Measurements from ENCODE around the gene PSMB2.

PSMB2 gene

GRCh38 chr1:35599411-35599810 lies 41.9 kb downstream of the PSMB2 start:
- no peak overlapping the region for H3K4me3 ChIP-seq (ENCODE audit: low read depth, low read length)
- no peak for DNase-seq (ENCODE audit: low read depth)
- TF ChIP-seq, protein P1, sequence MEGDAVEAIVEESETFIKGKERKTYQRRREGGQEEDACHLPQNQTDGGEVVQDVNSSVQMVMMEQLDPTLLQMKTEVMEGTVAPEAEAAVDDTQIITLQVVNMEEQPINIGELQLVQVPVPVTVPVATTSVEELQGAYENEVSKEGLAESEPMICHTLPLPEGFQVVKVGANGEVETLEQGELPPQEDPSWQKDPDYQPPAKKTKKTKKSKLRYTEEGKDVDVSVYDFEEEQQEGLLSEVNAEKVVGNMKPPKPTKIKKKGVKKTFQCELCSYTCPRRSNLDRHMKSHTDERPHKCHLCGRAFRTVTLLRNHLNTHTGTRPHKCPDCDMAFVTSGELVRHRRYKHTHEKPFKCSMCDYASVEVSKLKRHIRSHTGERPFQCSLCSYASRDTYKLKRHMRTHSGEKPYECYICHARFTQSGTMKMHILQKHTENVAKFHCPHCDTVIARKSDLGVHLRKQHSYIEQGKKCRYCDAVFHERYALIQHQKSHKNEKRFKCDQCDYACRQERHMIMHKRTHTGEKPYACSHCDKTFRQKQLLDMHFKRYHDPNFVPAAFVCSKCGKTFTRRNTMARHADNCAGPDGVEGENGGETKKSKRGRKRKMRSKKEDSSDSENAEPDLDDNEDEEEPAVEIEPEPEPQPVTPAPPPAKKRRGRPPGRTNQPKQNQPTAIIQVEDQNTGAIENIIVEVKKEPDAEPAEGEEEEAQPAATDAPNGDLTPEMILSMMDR (IDR thresholded peaks at IDR 0.05; ENCODE audit: insufficient read depth, low read depth, low read length, missing control alignments), result no peak

DNA sequence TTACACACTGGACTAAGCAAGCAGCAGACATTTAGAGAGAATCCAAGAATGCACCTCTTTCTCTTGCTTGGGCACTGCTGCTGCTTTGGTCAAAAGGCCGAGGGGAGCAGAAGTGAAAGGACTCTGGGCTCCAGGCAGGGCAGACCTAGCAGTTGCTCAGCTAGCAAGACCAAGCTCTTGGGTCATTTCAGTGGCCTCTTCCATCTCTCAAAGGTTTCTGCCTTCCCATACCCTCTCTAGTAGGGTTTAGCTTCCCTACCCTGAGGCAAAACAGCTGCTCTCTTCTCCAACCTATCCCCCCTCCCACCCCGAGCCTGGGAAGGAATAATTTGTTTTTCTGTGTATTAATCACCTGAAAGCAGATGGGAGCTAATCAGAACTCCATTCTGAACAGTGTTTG lies 42.4 kb downstream of the PSMB2 start:
- DNase-seq (ENCODE audit: low read depth), result no peak
- TF ChIP-seq, protein P1 (IDR thresholded peaks at IDR 0.05; ENCODE audit: insufficient read depth, low read depth, low read length, missing control alignments), result no peak
- H3K4me3 ChIP-seq (ENCODE audit: low read depth, low read length), result no peak overlapping the region

DNA sequence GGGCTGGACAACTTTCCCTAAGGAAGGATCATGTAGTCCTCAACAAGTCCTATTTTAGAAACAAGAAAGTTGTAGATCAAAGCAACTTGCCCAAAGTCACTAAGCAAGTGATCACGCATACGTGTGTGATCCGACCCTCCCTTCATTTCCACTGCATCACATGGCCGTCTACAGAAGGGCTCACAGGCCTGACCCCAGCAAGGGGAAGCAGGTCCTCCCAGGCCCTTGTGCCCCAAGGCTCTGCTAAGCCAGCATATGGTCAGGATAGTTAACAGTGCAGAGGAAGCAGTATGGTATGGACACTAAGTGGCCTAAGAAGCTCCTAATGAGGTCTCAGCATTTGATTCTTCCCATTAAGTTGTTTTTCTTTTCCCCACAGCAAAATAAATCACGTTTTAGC lies 43.5 kb downstream of the PSMB2 start:
- DNase-seq (ENCODE audit: low read depth), result no peak
- no peak overlapping the region for H3K4me3 ChIP-seq (ENCODE audit: low read depth, low read length)

DNA sequence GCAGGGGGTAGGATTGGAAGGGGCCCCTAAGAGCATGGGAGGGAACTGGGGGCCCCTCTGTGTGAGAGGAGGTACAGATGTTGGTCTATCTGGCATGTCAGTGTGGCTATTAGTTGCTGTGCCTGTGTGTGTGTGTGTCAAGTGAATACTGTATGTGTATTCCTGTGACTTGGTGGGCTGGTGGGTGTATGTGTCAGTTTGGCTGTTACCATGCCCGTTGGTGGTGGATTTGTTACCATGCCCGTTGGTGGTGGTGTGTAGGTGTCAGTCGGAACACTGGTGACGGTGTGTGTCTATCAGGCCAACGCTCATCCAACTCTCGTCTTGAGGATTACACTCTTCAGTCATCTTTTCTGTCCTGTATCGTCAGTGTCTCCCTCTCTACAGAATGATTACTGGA lies 45.6 kb downstream of the PSMB2 start:
- no peak overlapping the region for H3K4me3 ChIP-seq (ENCODE audit: low read depth, low read length)
- TF ChIP-seq, protein P1 (IDR thresholded peaks at IDR 0.05; ENCODE audit: insufficient read depth, low read depth, low read length, missing control alignments), result no peak
- no peak for DNase-seq (ENCODE audit: low read depth)

More for the DNA sequence above, 43.5 kb downstream of the PSMB2 start:
- TF ChIP-seq, protein P1 (IDR thresholded peaks at IDR 0.05; ENCODE audit: insufficient read depth, low read depth, low read length, missing control alignments), result no peak

GRCh38 chr1:35594005-35594760 lies 47.1 kb downstream of the PSMB2 start:
- TF ChIP-seq, protein P1 (IDR thresholded peaks at IDR 0.05; ENCODE audit: insufficient read depth, low read depth, low read length, missing control alignments), result no peak
- DNase-seq (ENCODE audit: low read depth), result no peak
- no peak overlapping the region for H3K4me3 ChIP-seq (ENCODE audit: low read depth, low read length)

- no peak for DNase-seq (ENCODE audit: low read depth)
- H3K4me3 ChIP-seq (ENCODE audit: low read depth, low read length), result no peak overlapping the region
- TF ChIP-seq, protein P1 (IDR thresholded peaks at IDR 0.05; ENCODE audit: insufficient read depth, low read depth, low read length, missing control alignments), result no peak
These were observed 48.1 kb downstream of the PSMB2 start for GRCh38 chr1:35592991-35593769.

Measured in GM12865 (cell line).